ENCODE measurements around the gene OBP2A.

DNA sequence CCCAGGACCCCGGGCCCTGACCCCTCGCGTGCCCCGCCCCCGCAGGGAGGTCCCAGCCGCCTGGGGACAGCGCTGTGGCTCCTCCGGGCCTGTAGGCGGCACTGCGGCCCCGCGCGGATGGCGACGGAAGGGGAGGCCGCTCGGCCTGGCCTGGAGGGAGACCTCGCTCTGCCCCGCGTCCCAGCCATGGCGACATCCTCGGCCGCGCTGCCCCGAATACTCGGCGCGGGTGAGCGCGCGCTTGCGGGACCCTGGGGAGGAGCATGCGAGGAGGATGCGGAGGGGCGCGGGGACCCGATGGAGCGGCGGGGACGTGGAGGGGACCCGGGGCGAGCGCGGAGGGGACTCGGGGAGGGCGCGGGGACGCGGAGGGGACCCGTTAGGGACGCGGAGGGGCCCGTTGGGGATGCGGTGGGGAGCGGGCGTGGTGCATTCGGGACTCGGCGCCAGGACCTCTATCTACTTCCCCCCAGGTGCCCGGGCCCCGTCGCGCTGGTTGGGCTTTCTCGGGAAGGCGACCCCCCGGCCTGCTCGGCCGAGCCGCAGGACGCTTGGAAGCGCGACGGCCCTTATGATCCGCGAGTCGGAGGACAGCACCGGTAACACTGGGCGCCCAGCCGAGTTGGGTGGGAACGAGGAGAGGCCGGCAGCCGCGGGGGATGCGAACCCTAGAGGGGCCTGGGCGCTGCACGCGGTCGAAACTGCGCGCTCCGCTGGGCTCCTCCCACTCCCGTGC, 45.2 kb upstream of the OBP2A start, which contains the start of gene MRPS2:
- no peak for TF ChIP-seq SUZ12 (IDR thresholded peaks at IDR 0.05)
- TF ChIP-seq FOXM1 (IDR thresholded peaks at IDR 0.05; ENCODE audit: borderline replicate concordance) = no peak

Measured in HEK293T (cell line).